Cardiac fibroblast (primary cell): ENCODE data around the gene FAAH.
A peak's percentile ranks its signal among the peaks of the same experiment; 100 is the strongest.
"Not testable (repeated sequence)": the region's sequence is repeated elsewhere in the genome, so short reads cannot be mapped to it uniquely, and the experiment has no call there.

Experiments
- DNase-seq, 2 donors: peaks; one replicate each; pipeline versions ENCODE4 v3.0.0 to v3.0.0-alpha.2; 2010; ENCODE audit warnings: low read depth in 2 of 2
- H3K4me3 ChIP-seq, 2 donors: replicated peaks in 1 of 2; 1 replicate in 1 of 2; 2 replicates in 1 of 2; pipeline ENCODE4 v1.5.1; 2011; ENCODE audit warnings: low read depth in 2 of 2, low read length in 2 of 2, mild to moderate bottlenecking in 2 of 2, moderate library complexity in 1 of 2
- CTCF ChIP-seq: IDR thresholded peaks from one replicate; pipeline ENCODE4 v1.5.1; 2011; ENCODE audit warnings: low read depth, mild to moderate bottlenecking, low read length, inconsistent platforms

FAAH gene

GRCh38 chr1:46364612-46365011 lies 29.5 kb upstream of the FAAH start:
- TF ChIP-seq CTCF: no peak
- H3K4me3 ChIP-seq: no peak overlapping the region
- peak in 1 of 2 donors; percentile 7 for DNase-seq

DNA sequence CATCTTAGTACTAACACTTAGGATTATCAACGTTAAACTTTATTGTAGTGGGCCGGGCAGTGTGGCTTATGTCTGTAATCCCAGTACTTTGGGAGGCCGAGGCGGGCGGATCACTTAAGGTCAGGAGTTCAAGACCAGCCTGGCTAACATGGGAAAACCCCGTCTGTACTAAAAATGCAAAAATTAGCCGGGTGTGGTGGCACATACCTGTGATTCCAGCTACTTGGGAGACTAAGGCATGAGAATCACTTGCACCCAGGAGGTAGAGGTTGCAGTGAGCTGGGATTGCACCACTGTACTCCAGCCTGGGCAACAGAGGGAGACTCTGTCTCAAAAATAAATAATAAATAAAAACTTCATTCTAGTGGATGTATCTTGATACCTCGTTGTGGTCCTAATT lies 28.3 kb upstream of the FAAH start:
- DNase-seq, H3K4me3 ChIP-seq: not testable (repeated sequence)

GRCh38 chr1:46367072-46367471 lies 27.0 kb upstream of the FAAH start:
- no peak for TF ChIP-seq CTCF
- H3K4me3 ChIP-seq: no peak overlapping the region
- no peak for DNase-seq

DNA sequence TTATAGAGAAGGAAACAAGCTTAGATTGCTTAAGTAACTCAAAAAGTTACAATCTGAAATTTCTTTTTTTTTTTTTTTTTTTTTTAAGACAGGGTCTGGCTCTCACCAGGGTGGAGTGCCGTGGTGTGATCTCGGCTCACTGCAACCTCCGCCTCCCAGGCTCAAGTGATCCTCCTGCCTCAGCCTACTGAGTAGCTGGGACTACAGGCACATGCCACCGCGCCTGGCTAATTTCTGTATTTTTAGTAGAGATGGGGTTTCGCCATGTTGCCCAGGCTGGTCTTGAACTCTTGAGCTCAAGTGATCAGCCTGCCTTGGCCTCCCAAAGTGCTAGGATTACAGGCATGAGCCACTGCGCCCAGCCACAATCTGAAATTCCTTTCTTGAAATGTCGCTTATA lies 26.4 kb upstream of the FAAH start:
- DNase-seq, H3K4me3 ChIP-seq: not testable (repeated sequence)

GRCh38 chr1:46368791-46369190 lies 25.3 kb upstream of the FAAH start:
- TF ChIP-seq CTCF: no peak

GRCh38 chr1:46369542-46370213 lies 24.4 kb upstream of the FAAH start:
- no peak overlapping the region for H3K4me3 ChIP-seq
- DNase-seq: peak in 1 of 2 donors; percentile 11
- TF ChIP-seq CTCF: no peak

More at GRCh38 chr1:46368791-46369190, 25.3 kb upstream of the FAAH start:
- no peak for DNase-seq
- no peak overlapping the region for H3K4me3 ChIP-seq

DNA sequence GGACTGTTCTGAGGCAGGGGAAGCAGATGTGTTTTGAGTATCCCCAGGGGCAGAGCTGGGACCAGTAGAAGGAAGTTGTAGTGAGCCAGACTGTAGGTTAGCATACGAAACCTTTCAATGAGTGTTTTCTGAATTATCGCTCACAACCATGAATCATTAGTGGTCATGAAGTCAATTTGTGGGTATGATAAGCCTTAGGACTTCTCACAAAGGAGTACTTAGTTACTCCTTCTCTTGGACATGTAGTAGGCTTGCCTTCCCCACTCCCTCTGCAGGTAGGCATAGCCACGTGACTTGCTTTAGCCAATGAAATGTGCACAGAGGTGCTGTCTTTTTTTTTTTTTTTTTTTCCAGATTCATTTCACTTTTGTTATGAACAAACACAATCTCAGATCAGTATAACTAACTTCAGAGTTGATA lies 23.9 kb upstream of the FAAH start:
- DNase-seq: peak; percentile 4 to 36
- no peak for TF ChIP-seq CTCF
- H3K4me3 ChIP-seq: no peak overlapping the region

GRCh38 chr1:46372431-46372830 lies 21.7 kb upstream of the FAAH start:
- no peak overlapping the region for H3K4me3 ChIP-seq
- DNase-seq: no peak
- TF ChIP-seq CTCF: no peak
